Activated naive CD8-positive, alpha-beta T cell treated with anti-CD3 and anti-CD28 coated beads, Interleukin-2, amount 50 U/mL, for 24 hours (primary cell): ENCODE results near the gene WNT9A.

Experiments
- ATAC-seq: fragments of 150-1000 bp; cut with Tn5 transposase; one replicate; pipeline ENCODE4 v1.10.0; 2021
- DNase-seq: peaks from one replicate; pipeline ENCODE4 v3.0.0; 2021
- H3K27ac Mint-ChIP-seq: one replicate; pipeline ENCODE4 v1.8.0; 2021; ENCODE audit warnings: mild to moderate bottlenecking, mixed read lengths
- H3K27me3 Mint-ChIP-seq: one replicate; pipeline ENCODE4 v1.8.0; 2021; ENCODE audit warnings: mixed read lengths
- H3K36me3 Mint-ChIP-seq: one replicate; pipeline ENCODE4 v1.8.0; 2021; ENCODE audit warnings: low read depth, mixed read lengths
- H3K4me1 Mint-ChIP-seq: one replicate; pipeline ENCODE4 v1.8.0; 2021; ENCODE audit warnings: mixed read lengths
- H3K4me3 Mint-ChIP-seq: one replicate; pipeline ENCODE4 v1.8.0; 2021; ENCODE audit warnings: mild to moderate bottlenecking, moderate library complexity, mixed read lengths
- H3K9me3 Mint-ChIP-seq: one replicate; pipeline ENCODE4 v1.8.0; 2021; ENCODE audit warnings: mixed read lengths

Gene WNT9A

DNA sequence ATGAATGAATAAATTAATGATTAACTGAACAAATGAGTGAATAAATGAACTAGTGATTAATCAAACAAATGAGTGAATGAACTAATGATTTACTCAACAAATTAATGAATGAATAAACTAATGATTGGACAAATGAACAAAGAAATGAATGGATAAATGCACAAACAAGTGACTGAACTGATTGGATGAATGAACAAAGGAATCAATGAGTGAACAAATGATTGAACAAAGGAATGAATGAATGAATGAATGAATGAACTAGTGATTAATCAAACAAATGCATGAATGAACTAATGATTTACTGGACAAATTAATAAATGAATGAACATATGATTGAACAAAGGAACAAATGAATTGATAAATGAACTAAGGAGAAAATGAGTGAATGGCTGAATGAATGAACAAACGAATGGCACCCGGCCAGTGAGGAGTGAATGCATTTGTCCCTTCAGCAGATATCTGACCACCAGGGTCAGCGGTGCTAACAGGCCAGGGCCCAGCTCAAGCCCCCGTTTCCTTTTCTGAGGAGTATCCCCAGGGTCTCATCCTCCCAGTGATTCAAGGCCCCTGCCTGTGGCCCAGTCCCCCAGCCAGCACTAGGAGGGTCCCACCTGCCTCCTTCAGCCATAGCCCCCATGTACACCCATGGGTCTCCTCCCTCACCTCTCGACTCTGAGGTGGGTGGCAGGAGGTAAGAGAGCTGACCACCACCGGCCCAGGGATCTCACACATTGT, 49.9 kb downstream of the WNT9A start:
- no peak for ATAC-seq
- no peaks in the 10 kb centered on the region for H3K27me3 Mint-ChIP-seq
- H3K27ac Mint-ChIP-seq = no peak overlapping the region
- no peak for DNase-seq
- H3K4me1 Mint-ChIP-seq = peaks cover 6% of the 10 kb centered on the region
- H3K36me3 Mint-ChIP-seq = no peaks in the 10 kb centered on the region
- H3K4me3 Mint-ChIP-seq = no peak overlapping the region
- H3K9me3 Mint-ChIP-seq = no peaks in the 10 kb centered on the region

DNA sequence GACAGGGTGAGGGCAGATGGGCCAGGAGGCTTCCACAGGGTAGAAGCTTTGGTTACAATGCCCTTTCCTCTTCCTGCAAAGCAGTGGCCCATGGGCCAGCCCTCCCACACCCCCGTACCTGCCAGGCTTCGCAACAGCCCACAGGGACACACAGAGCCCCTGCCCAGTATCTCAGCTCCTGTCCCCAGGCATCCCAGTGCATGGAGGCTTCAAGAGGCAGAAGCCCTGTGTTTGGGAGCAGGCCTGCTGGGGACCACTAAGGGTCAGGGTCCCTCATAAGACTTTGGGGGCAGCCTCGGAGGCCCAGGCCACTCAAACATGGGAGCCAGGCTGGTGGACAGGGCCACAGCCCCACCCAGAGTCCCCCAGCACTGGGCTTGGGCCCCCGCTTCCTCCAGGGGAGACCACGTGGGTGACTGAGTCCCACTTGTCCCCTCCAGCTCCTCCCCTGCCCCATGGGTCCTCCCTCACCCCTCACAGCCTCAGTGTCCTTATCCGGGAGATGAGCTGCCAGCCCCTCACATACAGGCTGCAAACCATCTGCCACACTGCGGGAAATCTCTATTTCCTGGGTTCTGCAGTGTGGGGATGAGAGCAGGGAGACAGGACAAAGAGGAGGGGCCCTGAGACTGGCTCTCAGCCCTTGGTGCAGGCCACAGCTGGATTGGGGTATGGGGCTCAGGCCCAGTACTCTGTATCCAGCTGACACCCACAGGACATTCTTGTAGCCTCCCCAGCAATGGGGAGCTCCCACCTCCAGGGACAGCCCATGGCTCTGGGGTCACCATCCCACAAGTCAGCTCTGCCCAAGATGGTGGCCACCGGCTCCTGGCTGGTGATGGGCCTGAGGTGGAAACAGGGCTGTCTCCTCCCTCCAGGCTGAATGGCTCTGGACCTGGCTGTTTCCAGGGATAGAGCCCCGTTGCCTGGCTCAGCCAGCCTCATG, 50.7 kb downstream of the WNT9A start:
- ATAC-seq (no peak), DNase-seq (no peak)
- Mint-ChIP-seq H3K4me1 (peaks cover 6% of the 10 kb centered on the region), H3K27me3 (no peaks in the 10 kb centered on the region), H3K27ac (no peak overlapping the region), H3K4me3 (no peak overlapping the region), H3K36me3 (no peaks in the 10 kb centered on the region), H3K9me3 (no peaks in the 10 kb centered on the region)

DNA sequence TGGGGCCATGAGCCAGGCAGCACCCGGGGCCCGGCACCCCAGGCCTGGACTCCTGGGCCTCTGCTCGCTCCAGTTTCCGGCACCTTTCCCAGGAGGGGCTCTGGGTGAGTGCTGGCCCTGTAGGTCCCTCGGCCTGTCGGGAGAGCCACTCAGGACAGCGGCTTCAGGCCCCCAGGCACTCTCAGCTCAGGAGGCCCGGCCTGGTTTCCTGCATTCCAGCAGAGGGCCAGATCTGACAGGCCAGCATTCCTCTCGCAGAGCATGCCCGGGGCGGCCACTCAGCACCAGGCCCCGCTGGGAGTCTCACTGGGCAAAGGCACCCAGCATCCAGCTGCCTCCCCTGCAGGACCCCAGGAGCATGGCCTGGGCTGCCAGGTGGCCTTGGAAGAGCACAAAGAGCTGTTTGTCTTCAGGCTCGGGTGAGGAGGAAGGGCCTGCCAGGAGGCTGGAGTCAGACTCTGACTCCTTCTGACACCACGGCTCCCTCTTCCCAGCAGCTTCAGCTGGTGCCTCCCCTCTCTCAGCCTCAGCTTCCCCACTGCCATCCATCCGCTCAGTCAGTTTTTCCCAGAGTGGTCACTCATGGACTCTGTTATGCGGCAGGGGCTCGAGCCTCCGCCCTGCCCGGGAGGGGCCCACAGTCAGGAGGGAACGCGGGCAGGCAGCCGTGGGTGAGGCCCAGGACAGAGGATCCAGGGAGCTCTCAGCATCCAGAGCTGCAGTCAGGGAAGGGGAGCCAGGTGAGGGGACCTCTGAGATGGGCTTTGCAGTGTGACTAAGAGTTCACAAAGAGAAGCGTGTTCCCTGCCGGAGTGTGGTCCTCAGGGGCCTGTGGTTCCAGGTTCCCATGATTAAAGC, 51.7 kb downstream of the WNT9A start:
- Mint-ChIP-seq H3K27ac (no peak overlapping the region), H3K9me3 (no peaks in the 10 kb centered on the region), H3K4me3 (no peak overlapping the region), H3K4me1 (peaks cover 6% of the 10 kb centered on the region), H3K27me3 (no peaks in the 10 kb centered on the region), H3K36me3 (no peaks in the 10 kb centered on the region)
- no peak for ATAC-seq
- peak; percentile 0 for DNase-seq

DNA sequence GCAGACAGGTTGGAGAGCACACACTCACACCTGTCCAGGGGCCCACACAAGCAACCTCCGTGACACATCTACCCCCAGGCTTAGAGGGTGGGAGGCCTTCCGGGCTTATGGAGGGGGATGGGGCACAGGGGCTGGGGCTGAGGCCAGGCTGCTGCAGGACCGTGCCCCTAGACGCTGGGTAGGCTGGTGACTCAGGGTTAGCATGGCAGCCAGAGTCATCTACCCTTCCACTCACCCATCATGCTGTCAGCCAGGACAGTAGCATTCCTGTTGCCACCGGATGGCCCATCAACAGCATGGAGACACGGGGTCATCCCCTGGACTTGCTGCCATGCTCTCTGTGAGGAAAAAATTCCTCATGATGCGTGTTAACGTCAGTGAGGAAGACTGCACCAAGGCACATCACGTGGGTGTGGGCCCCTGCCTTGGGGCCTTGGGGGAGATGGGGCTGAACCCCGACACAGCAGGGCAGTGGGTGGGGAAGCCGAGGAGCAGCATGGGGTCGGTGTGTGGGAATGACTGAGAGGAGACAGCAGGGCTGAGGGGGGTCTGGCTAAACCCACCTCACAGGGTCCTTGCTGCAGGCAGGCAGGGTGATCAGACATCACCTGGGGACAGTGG, 52.8 kb downstream of the WNT9A start:
- no peak for ATAC-seq
- DNase-seq = no peak
- Mint-ChIP-seq H3K27ac (no peak overlapping the region), H3K27me3 (no peaks in the 10 kb centered on the region), H3K36me3 (no peaks in the 10 kb centered on the region), H3K4me1 (peaks cover 6% of the 10 kb centered on the region), H3K4me3 (no peak overlapping the region), H3K9me3 (no peaks in the 10 kb centered on the region)

DNA sequence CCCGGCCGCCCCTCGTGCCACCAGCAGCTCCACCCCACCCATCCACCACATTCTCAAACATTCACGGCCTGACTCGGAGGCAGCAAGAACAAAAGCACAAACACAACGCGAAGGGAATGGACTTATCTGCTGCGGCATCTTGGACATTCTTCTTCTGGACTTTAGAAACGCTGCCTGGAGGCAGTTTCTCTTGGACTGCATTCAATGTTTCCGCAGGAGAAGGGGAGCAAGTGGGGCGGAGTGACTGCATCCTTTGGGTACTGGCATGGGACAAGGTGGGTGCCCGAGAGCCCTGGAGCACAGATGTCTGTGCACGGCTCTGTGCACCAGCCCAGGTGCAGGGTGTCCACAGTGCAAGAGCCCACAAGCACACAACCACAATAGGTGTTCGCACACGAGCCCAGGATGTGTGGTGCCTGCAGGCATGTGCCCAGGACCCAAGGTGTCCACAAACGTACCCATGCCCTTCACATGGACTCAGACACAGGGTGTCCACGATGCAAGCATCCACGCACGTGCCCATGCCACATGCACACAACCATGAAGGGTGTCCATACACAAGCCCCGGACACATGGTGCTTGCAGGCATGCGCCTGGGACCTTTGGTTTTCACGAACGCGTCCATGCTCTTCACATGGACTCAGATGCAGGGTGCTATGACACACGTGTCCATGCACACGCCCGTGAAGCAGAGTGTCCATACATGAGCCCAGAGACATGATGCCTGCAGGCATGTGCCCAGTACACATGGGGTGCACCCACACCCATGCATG, 53.6 kb downstream of the WNT9A start:
- Mint-ChIP-seq H3K27ac (no peak overlapping the region), H3K27me3 (no peaks in the 10 kb centered on the region), H3K4me1 (peaks cover 6% of the 10 kb centered on the region), H3K36me3 (no peaks in the 10 kb centered on the region), H3K4me3 (no peak overlapping the region), H3K9me3 (no peaks in the 10 kb centered on the region)
- DNase-seq = peak; percentile 1
- no peak for ATAC-seq

DNA sequence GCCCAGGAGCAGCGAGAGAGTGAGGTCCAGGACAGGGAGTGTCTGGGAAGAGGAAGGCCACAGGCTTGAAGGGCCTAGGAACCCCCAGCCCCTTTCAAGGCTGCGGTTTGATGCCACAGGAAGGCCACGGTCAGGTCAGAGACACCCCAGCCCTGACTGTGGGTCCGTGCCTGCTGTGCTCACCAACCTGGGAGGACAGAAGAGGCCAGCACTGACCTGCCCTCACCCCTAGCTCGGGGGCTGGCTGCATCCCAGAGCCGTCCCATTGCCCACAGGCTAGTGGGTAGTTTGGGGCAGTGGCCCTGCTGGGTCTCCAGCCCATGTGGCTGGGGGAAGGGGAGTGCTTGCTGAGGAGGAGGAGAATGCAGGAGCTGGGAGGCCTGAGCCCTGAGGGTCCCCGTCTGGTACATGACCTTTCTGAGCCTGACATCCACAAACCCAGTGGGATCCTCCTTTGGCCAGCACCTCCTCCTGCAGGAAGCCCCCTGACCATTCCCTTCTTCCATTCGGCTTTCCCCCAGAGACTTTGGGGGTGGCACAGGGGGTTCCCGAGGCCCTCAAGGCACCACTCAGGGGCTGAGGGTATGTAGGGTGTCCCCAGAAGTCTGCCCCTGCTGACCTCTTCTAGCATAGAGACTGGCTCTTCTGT, 54.3 kb downstream of the WNT9A start:
- Mint-ChIP-seq H3K9me3 (no peaks in the 10 kb centered on the region), H3K36me3 (no peaks in the 10 kb centered on the region), H3K27ac (no peak overlapping the region), H3K4me3 (no peak overlapping the region), H3K27me3 (no peaks in the 10 kb centered on the region), H3K4me1 (peaks cover 4% of the 10 kb centered on the region)
- ATAC-seq = no peak
- DNase-seq = peak; percentile 0

DNA sequence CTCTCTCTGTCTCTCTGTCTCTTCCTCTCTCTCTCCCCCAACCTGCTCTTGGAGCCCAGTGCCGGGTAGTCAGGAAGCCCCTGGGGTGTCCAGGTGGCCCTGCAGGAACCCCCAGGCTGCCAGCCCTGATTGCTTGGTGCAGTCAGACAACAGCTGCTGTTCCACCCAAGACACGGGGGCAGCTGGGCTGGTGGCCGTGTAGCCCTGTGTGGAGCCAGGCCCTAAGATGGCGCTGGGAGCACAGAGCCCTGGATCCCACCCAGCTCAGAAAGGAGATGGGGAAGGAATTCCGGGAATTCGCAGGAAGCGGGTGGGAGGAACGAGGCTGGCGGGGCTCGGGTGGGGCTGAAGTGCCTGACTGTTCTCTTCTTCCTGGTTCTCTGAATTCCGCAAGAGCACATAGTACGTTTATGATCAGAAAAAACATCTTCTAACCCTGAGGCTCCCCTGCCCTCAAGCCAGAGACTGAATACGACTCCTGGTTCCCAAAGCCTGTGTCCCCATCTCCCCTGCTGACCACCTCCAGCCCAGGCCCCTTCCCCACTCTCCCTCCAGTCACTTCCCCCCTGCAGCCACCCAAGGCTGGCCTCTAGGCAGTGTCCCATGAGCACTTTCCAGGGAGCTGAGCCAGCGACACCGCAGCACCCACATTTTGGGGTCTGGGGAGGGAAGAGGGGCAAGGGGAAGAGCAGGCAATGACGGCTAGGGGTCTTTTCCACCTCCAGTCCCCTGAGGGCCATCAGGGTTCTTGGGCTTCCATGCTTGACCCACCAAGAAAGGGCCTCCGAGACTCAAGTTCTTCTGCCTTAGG, 55.0 kb downstream of the WNT9A start:
- peak; percentile 0 for DNase-seq
- Mint-ChIP-seq H3K4me3 (no peak overlapping the region), H3K36me3 (no peaks in the 10 kb centered on the region), H3K4me1 (peaks cover 5% of the 10 kb centered on the region), H3K27ac (no peak overlapping the region), H3K27me3 (no peaks in the 10 kb centered on the region), H3K9me3 (no peaks in the 10 kb centered on the region)
- no peak for ATAC-seq

DNA sequence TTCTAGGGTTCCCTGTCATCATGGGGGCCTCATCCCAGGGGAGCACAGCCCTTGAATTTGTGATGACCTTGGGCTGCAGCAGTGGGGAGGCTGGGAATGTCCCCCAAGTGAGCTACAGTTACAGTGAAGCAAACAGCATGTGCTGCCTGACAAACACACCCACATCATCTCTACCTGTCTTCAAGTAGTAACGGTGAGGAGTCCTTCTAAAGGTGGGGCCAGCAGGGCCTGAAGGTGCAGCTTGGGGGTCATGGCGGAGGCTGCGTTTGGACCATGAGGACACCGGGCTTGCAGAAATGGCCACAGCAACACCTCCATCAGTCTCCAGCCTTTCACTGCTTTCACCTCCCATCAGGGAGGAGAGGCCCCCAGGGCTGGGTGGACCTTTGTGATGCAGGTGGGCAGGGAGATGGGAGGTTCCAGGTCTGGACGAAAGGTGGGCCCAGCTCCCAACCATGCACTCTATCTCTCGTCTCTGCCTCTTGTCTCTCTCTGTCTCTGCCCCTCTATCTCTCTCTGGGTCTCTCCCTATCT, 55.7 kb downstream of the WNT9A start:
- H3K4me3 Mint-ChIP-seq = no peak overlapping the region
- peaks cover 3% of the 10 kb centered on the region for H3K4me1 Mint-ChIP-seq
- H3K9me3 Mint-ChIP-seq = no peaks in the 10 kb centered on the region
- no peaks in the 10 kb centered on the region for H3K27me3 Mint-ChIP-seq
- DNase-seq (peak; percentile 0), ATAC-seq (no peak)
- H3K27ac Mint-ChIP-seq = no peak overlapping the region
- H3K36me3 Mint-ChIP-seq = no peaks in the 10 kb centered on the region

DNA sequence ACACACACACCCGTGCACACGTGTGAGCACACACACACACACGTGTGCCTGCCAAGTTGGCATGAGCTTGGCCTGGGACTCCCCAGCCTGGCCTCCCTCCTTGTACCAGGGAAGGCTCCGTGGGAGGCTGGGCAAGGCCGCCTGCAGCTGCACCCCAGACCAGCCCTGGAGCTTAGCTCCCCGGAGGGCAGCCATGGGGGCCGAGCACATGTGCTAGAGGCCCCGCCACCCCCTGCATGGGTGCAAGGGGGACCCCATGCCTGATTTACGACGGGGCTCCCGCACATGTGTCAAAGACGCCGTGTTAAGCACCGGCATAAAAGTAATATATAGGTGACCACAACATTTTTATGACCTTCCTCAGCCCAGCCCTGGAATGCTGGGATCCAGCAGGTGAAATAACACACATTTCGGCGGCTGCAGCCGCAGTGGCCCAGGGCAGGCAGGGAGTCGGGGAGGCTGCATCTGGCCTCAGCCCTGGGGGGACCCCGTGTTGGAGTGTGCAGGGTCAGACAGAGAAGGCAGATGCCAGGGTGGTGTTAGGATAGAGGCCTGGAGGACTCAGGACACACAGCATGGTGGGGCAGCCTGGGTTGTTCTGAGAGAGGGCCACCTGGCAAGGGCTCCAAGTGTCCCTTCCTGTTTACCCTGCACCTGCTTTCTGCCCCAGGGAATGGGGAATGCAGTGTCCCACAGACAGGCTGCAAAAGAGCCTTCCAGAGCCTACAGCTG, 56.3 kb downstream of the WNT9A start:
- ATAC-seq (no peak), DNase-seq (peak; percentile 1)
- Mint-ChIP-seq H3K4me1 (peaks cover 5% of the 10 kb centered on the region), H3K4me3 (no peak overlapping the region), H3K27me3 (no peaks in the 10 kb centered on the region), H3K27ac (no peak overlapping the region), H3K36me3 (no peaks in the 10 kb centered on the region), H3K9me3 (no peaks in the 10 kb centered on the region)

DNA sequence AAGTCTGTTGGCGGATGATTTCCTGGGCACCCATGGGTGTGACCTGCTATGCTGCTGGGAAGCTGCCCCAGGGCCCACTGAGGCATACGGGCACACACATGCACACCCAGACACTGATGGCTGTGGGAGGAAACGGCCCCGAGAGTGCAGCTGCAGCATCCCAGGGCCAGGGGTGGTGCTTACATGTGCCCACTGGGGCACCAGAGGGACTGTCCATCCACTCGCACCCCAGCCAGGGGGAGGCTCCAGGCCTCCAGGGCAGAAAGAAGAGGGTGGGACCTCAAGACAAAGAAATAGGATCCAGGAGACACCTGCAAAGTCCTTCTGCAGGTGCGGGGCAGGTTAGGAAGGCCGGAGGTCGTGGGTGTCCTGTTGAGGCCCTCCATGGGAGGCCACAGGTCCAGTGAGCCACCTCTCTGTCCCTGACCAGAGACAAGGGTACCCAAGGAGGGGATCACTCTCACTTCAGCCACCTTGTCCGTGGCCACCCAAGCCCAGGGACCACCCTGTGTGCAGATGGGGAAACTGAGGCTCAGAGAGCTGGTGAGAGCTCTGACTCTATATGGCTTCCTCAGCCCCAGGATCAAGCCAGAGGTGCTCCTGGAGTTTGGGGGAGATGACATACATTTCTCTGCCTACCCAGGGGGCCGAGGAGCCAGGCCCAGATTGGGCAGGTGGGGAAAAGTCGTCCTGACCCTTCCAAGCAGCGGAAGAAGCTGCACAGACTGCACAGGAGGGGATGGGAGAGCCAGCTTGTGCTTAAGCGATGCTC, 57.1 kb downstream of the WNT9A start:
- ATAC-seq (no peak), DNase-seq (peak; percentile 1)
- H3K4me3 Mint-ChIP-seq = no peak overlapping the region
- no peaks in the 10 kb centered on the region for H3K27me3 Mint-ChIP-seq
- no peaks in the 10 kb centered on the region for H3K9me3 Mint-ChIP-seq
- H3K4me1 Mint-ChIP-seq = peaks cover 8% of the 10 kb centered on the region
- H3K36me3 Mint-ChIP-seq = no peaks in the 10 kb centered on the region
- no peak overlapping the region for H3K27ac Mint-ChIP-seq

DNA sequence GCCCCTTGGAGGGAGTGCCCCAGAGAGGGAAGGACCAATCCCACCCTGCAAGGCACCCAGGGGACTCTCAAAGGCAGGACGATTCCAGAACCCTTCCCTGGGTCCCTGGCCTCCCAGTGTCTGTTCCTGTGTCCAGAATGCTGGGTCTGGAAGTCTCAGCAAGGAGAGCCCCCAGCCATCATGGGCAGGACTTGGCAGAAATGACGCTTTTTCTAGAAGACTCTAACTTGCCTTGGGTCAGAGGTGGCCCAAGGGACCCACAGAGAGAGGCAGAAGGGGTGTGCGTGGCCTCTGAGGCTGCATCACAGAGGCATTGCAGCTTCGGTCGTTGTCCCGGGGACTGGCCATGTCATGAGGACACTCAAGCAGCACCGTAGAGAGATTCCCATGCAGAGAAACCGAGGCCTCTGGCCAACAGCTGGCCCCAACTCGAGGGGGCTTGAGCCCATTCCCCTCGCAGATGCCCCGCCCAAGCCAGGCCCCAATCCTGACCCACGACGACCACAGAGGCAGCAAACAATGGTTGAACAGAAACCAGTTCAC, 57.8 kb downstream of the WNT9A start:
- DNase-seq = peak; percentile 0
- H3K27ac Mint-ChIP-seq = no peak overlapping the region
- H3K4me3 Mint-ChIP-seq = no peak overlapping the region
- H3K9me3 Mint-ChIP-seq = no peaks in the 10 kb centered on the region
- H3K4me1 Mint-ChIP-seq = peaks cover 12% of the 10 kb centered on the region
- H3K36me3 Mint-ChIP-seq = no peaks in the 10 kb centered on the region
- no peaks in the 10 kb centered on the region for H3K27me3 Mint-ChIP-seq
- no peak for ATAC-seq
